HEK293T (cell line): ENCODE measurements around the gene PSMA4.

Experiments
- ARNT ChIP-seq: fragments of 450-650 bp; IDR thresholded peaks from 2 replicates; pipeline ENCODE4 v1.6.1; 2017; ENCODE audit warnings: mild to moderate bottlenecking
- BHLHE40 ChIP-seq: fragments of 450-650 bp; IDR thresholded peaks from 2 replicates; pipeline ENCODE4 v1.6.1; 2016; ENCODE audit warnings: mild to moderate bottlenecking, moderate library complexity, borderline replicate concordance
- ELF4 ChIP-seq: fragments of 450-650 bp; IDR thresholded peaks from 2 replicates; pipeline ENCODE4 v1.6.1; 2017; ENCODE audit warnings: antibody characterized with exemption
- FOXA1 ChIP-seq: fragments of 450-650 bp; IDR thresholded peaks from 2 replicates; pipeline ENCODE4 v1.6.1; 2016; ENCODE audit warnings: mild to moderate bottlenecking
- FOXM1 ChIP-seq: fragments of 450-650 bp; IDR thresholded peaks from 2 replicates; pipeline ENCODE4 v1.6.1; 2017; ENCODE audit warnings: mild to moderate bottlenecking, borderline replicate concordance
- L3MBTL2 ChIP-seq: fragments of 450-650 bp; conservative IDR thresholded peaks from 2 replicates; pipeline ENCODE4 v1.6.1; 2016; ENCODE audit warnings: mild to moderate bottlenecking
- LEF1 ChIP-seq: fragments of 450-650 bp; IDR thresholded peaks from 2 replicates; pipeline ENCODE4 v1.6.1; 2017; ENCODE audit warnings: mild to moderate bottlenecking, borderline replicate concordance
- NFRKB ChIP-seq: fragments of 450-650 bp; IDR thresholded peaks from 2 replicates; pipeline ENCODE4 v1.6.1; 2016; ENCODE audit warnings: mild to moderate bottlenecking, moderate library complexity
- PKNOX1 ChIP-seq: fragments of 450-650 bp; IDR thresholded peaks from 2 replicates; pipeline ENCODE4 v1.6.1; 2016
- SP1 ChIP-seq: fragments of 450-650 bp; IDR thresholded peaks from 2 replicates; pipeline ENCODE4 v1.6.1; 2017
- TARDBP ChIP-seq: fragments of 450-650 bp; IDR thresholded peaks from 2 replicates; pipeline ENCODE4 v1.6.1; 2016

GRCh38 chr15:78508272-78508671 is 32.0 kb upstream of the PSMA4 start:
- TF ChIP-seq ARNT (no peak), ELF4 (no peak), NFRKB (no peak), LEF1 (no peak), FOXM1 (no peak), BHLHE40 (no peak), FOXA1 (no peak), PKNOX1 (no peak), TARDBP (no peak), L3MBTL2 (no peak), SP1 (no peak)
